Measurements from ENCODE around the gene ALOX12B. TPM values are rescaled to one million over a fixed set of nuclear protein-coding genes. Genes with fewer than 3 reads are reported as not detected.

The ALOX12B gene
- total and polyA plus RNA-seq, 2 experiments from 2014 or later, result 0.16 to 1.4 TPM

- TF ChIP-seq ZNF462 (CRISPR knock-in tag; IDR thresholded peaks at IDR 0.05) (no peak), POLR2AphosphoS5 (IDR thresholded peaks at IDR 0.05; ENCODE audit: low read depth) (no peak), EZH2phosphoT487 (IDR thresholded peaks at IDR 0.05; ENCODE audit: unreplicated experiment) (no peak), CREB1 (CRISPR knock-in tag; IDR thresholded peaks at IDR 0.05; ENCODE audit: low read depth) (no peak), EZH2 (IDR thresholded peaks at IDR 0.05; ENCODE audit: low read depth, unreplicated experiment) (no peak), NANOG (IDR thresholded peaks at IDR 0.05; ENCODE audit: borderline replicate concordance) (no peak), REST (IDR thresholded peaks at IDR 0.05; ENCODE audit: unreplicated experiment) (no peak)
Observed at GRCh38 chr17:8046929-8047768, 40.4 kb downstream of the ALOX12B start (continued).

All from GM23338 (cell line).